Stomach (tissue), 9 donors: ENCODE measurements around the gene LMX1A. TPM values are rescaled to one million over a fixed set of nuclear protein-coding genes. Genes with fewer than 3 reads are reported as not detected.

Experiments used
- DNase-seq, 2 donors: peaks; one replicate each; pipeline versions ENCODE4 v3.0.0 to v3.0.0-alpha.2; 2013 to 2019
- H3K27ac ChIP-seq, 5 donors: fragments of 200-600 bp in 4 of 5; sonication (generic) in 4 of 5; one replicate each; pipeline ENCODE4 v1.5.1; 2013 to 2019; ENCODE audit warnings: mild to moderate bottlenecking in 1 of 5, moderate library complexity in 1 of 5
- H3K27me3 ChIP-seq, 3 donors: fragments of 200-600 bp; sonication (generic); one replicate each; pipeline ENCODE4 v1.5.1; 2017 to 2019; ENCODE audit warnings: mixed run types in 1 of 3
- H3K36me3 ChIP-seq, 4 donors: fragments of 200-600 bp; sonication (generic); 1 replicate in 3 of 4; 2 replicates in 1 of 4; pipeline ENCODE4 v1.5.1; 2016 to 2019
- H3K4me1 ChIP-seq, 4 donors: fragments of 200-600 bp; sonication (generic); one replicate each; pipeline ENCODE4 v1.5.1; 2016 to 2019
- H3K4me3 ChIP-seq, 4 donors: fragments of 200-600 bp; sonication (generic) in 3 of 4; one replicate each; pipeline ENCODE4 v1.5.1; 2016 to 2019; ENCODE audit warnings: mild to moderate bottlenecking in 1 of 4
- H3K9me3 ChIP-seq, 4 donors: fragments of 200-600 bp; sonication (generic); one replicate each; pipeline ENCODE4 v1.5.1; 2016 to 2019
- CTCF ChIP-seq, 7 experiments: fragments of 450-650 bp in 4 of 7; fragments of 200-600 bp in 3 of 7; sonication (generic) in 3 of 7; IDR thresholded peaks; one replicate each; pipeline ENCODE4 v1.5.1; 2016 to 2019; ENCODE audit warnings: antibody characterized with exemption in 7 of 7, control low read depth in 2 of 7, mild to moderate bottlenecking in 1 of 7
- EP300 ChIP-seq: sonication (generic); formaldehyde crosslinking; IDR thresholded peaks from one replicate; pipeline ENCODE4 v1.6.1; 2017; ENCODE audit warnings: antibody characterized with exemption
- POLR2A ChIP-seq, 4 donors: fragments of 450-650 bp; IDR thresholded peaks; one replicate each; pipeline ENCODE4 v1.6.1; 2016; ENCODE audit warnings: antibody characterized with exemption in 4 of 4, control low read depth in 2 of 4, mild to moderate bottlenecking in 1 of 4, moderate library complexity in 1 of 4
- POLR2AphosphoS5 ChIP-seq, 3 donors: sonication (generic); formaldehyde crosslinking; IDR thresholded peaks; one replicate each; pipeline ENCODE4 v1.6.1; 2016; ENCODE audit warnings: antibody characterized with exemption in 3 of 3
- WGBS, 5 donors: extraction: QIAGEN DNeasy Blood & Tissue Kit in 3 of 5; methylation state at CpG; one replicate each; pipeline versions ENCODE4 v1.1.5 to v1.1.7; 2013 to 2018; 5-methylcytosine and 5-hydroxymethylcytosine counted together
- intact Hi-C: fragments of 100-400 bp; cut with DNase I; formaldehyde crosslinking; loops from one replicate; pipeline ENCODE4 v1.15.1; 2023; ENCODE audit warnings: low total_unique reads
- polyA plus RNA-seq, 3 donors: library from polyadenylated mRNA; stranded (reverse); fragments of 200-250 nt; gene quantifications; one replicate each; pipeline ENCODE4 v1.2.3, GENCODE V29; 2013
- total RNA-seq, 5 donors: library from RNA; depleted of rRNA; stranded (reverse); fragments of >200 nt; gene quantifications; one replicate each; pipeline versions ENCODE4 v1.1.0 to v1.2.3, GENCODE V29; 2014 to 2016
- donor health status: healthy with polysubstance abuse.
- donor health status: Bipolar disorder and iron deficiency.
- donor health status: healthy.

The LMX1A gene
- total and polyA plus RNA-seq, 8 donors: not detected

GRCh38 chr1:165152109-165152508 lies 204.4 kb downstream of the LMX1A start:
- H3K4me3 ChIP-seq: no peak overlapping the region
- no peak for TF ChIP-seq POLR2AphosphoS5 (IDR thresholded peaks at IDR 0.05)
- TF ChIP-seq POLR2A (IDR thresholded peaks at IDR 0.05): no peak
- no peak for TF ChIP-seq CTCF (IDR thresholded peaks at IDR 0.05)
- TF ChIP-seq EP300: no peak
- 44 to 63% (median 57%) methylated on average over 5 of the region's 5 CpGs for WGBS, 5 donors
- H3K27me3 ChIP-seq: peaks cover 0 to 3% (median 0%) of the 10 kb centered on the region in 3 donors
- no peak overlapping the region for H3K27ac ChIP-seq
- H3K4me1 ChIP-seq: no peaks in the 10 kb centered on the region
- intact Hi-C loops: no loop called here
- DNase-seq: no peak
- peaks cover 0 to 4% (median 1%) of the 10 kb centered on the region in 4 donors for H3K9me3 ChIP-seq
- no peaks in the 10 kb centered on the region for H3K36me3 ChIP-seq

Other genes starting within 250 kb of the LMX1A start
- 1 to 10 TPM in 1 of 5 donors, under 1 TPM in 1, not detected in 3; 0.43 to 1.8 TPM for gene RXRG, start 88.4 kb upstream of the LMX1A start, total RNA-seq
- gene RXRG, start 88.4 kb upstream of the LMX1A start, polyA plus RNA-seq: 1 to 10 TPM in 2 of 3 donors, under 1 TPM in 1; 0.50 to 2.9 (median 1.4) TPM
- gene LRRC52, start 187.3 kb upstream of the LMX1A start, total RNA-seq: not detected
- gene LRRC52, start 187.3 kb upstream of the LMX1A start, polyA plus RNA-seq: not detected